Measurements from ENCODE around the gene C2orf81. TPM values are rescaled to one million over a fixed set of nuclear protein-coding genes. Genes with fewer than 3 reads are reported as not detected.
A peak's percentile ranks its signal among the peaks of the same experiment; 100 is the strongest.
"Not testable (repeated sequence)": the region's sequence is repeated elsewhere in the genome, so short reads cannot be mapped to it uniquely, and the experiment has no call there.

C2orf81 gene
- total RNA-seq, 1 donor from 2014 or later = 1.5 TPM

DNA sequence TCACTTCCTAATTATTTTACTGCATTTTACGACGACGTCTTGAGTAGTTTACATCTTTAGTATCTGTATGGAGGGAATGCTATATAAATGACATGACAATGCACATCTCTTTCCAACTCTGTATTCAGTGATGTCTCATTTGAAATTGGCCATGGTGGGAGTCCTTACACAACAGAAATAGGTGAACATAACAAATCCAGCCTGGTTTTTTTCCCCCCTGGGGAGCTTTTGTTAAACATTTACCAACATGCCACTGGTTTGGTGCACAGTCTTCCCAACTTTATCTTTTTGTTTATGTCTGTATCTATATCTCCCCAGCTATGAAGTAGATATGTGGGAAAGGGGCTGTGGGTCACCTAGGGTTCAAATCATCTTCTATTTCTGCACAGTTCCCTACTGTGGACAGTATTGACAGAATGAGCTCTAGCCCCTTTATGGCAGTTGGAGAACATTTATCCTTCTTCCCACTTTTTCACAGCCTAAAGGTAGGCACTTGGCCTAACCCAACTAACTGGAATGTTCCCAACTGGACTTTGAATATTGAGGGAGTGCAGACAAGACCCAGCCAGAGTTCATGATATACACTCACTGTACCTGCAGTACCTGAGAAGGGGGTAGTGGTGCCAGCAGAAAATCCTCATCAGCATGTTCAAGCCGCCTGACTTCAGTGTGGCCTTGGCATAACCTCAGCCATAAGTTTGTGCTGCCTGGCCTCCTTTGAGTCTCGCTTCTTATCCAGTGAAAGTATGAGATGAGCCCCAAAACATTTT, 26.0 kb upstream of the C2orf81 start:
- no peaks in the 10 kb centered on the region for H3K36me3 Mint-ChIP-seq (ENCODE audit: low read depth)
- H3K4me3 Mint-ChIP-seq (ENCODE audit: unreplicated experiment) = no peak overlapping the region
- H3K27me3 Mint-ChIP-seq (ENCODE audit: low read depth) = peaks cover 9% of the 10 kb centered on the region
- H3K9me3 Mint-ChIP-seq (ENCODE audit: low read depth) = no peaks in the 10 kb centered on the region
- H3K27ac Mint-ChIP-seq (ENCODE audit: unreplicated experiment) = no peak overlapping the region
- H3K4me1 Mint-ChIP-seq (ENCODE audit: low read depth) = peaks cover 14% of the 10 kb centered on the region
- TF ChIP-seq, protein P1, sequence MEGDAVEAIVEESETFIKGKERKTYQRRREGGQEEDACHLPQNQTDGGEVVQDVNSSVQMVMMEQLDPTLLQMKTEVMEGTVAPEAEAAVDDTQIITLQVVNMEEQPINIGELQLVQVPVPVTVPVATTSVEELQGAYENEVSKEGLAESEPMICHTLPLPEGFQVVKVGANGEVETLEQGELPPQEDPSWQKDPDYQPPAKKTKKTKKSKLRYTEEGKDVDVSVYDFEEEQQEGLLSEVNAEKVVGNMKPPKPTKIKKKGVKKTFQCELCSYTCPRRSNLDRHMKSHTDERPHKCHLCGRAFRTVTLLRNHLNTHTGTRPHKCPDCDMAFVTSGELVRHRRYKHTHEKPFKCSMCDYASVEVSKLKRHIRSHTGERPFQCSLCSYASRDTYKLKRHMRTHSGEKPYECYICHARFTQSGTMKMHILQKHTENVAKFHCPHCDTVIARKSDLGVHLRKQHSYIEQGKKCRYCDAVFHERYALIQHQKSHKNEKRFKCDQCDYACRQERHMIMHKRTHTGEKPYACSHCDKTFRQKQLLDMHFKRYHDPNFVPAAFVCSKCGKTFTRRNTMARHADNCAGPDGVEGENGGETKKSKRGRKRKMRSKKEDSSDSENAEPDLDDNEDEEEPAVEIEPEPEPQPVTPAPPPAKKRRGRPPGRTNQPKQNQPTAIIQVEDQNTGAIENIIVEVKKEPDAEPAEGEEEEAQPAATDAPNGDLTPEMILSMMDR (IDR thresholded peaks at IDR 0.05) = no peak
- DNase-seq (ENCODE audit: low spot score) = no peak

DNA sequence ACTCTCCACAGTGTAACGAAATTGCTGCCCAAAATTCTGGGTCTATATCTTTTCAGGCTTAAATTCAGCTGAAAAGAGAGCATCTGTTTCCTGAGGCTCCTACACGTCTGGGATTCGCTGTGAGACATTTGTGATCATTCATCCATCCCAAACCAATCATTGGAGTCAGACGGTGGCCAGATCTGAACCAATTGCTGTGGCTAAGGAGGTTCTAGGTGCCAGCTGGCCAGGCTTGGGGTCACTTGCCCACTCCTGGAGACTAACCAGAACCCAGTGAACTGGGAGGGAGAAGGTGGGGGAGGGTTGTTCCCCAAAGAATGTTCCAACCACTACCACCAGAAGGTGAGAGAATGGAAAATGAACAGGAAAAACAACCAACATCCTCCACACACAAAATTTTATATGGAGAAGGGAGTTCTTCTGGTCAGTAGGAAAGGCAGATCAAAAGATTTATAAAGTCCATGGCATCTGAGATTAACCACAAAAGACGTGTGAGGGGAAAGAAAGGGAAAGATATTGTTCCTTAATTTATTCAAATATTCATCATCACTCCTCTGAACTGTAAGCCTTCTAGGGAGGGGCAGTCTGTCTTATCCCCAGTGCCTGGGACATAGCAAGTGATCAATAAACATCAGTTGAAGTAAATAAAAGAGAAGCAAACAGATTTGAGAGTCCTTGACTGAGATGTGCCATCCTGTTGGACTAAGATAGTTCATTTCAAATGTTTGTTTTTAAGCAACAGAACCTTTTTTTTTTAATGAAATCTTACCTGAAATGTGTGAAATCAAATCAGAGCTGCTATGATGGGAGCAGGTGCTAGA, 23.3 kb upstream of the C2orf81 start:
- no peak overlapping the region for H3K4me3 Mint-ChIP-seq (ENCODE audit: unreplicated experiment)

DNA sequence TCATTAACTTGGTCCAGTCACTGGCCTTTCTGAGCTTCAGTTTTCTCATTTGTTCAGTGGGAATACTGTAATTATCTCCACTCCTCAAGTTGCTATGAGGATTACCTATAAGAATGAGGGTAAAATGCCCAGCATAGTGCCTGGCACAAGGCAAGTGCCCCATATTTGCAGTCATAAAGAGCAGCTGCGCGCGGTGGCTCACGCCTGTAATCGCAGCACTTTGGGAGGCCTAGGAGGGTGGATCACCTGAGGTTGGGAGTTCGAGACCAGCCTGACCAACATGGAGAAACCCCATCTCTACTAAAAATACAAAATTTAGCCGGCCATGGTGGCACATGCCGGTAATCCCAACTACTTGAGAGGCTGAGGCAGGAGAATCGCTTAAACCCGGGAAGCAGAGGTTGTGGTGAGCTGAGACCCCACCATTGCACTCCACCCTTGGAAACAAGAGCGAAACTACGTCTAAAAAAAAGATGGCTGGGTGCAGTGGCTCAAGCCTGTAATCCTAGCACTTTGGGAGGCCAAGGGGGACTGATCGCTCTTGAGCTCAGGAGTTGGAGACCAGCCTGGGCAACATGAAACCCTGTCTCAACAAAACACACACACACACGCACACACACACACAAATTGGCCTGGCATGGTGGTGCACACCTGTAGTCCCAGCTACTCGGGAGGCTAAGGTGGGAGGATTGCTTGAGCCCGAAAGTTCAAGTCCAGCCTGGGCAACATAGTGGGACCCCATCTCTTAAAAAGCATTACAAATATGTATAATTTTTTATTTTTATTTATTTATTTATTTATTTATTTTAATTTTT, 21.3 kb upstream of the C2orf81 start:
- H3K27ac Mint-ChIP-seq (ENCODE audit: unreplicated experiment); H3K36me3 Mint-ChIP-seq (ENCODE audit: low read depth); H3K27me3 Mint-ChIP-seq (ENCODE audit: low read depth); H3K9me3 Mint-ChIP-seq (ENCODE audit: low read depth); DNase-seq (ENCODE audit: low spot score): not testable (repeated sequence)
- peaks cover 46% of the 10 kb centered on the region for H3K4me1 Mint-ChIP-seq (ENCODE audit: low read depth)
- H3K4me3 Mint-ChIP-seq (ENCODE audit: unreplicated experiment) = peak overlapping the region; percentile 41

More for the DNA sequence above, 23.3 kb upstream of the C2orf81 start:
- no peak for DNase-seq (ENCODE audit: low spot score)
- Mint-ChIP-seq H3K27me3 (ENCODE audit: low read depth) (peaks cover 8% of the 10 kb centered on the region), H3K27ac (ENCODE audit: unreplicated experiment) (no peak overlapping the region), H3K9me3 (ENCODE audit: low read depth) (no peaks in the 10 kb centered on the region), H3K36me3 (ENCODE audit: low read depth) (no peaks in the 10 kb centered on the region), H3K4me1 (ENCODE audit: low read depth) (peaks cover 25% of the 10 kb centered on the region)
- TF ChIP-seq, protein P1 (IDR thresholded peaks at IDR 0.05) = no peak

DNA sequence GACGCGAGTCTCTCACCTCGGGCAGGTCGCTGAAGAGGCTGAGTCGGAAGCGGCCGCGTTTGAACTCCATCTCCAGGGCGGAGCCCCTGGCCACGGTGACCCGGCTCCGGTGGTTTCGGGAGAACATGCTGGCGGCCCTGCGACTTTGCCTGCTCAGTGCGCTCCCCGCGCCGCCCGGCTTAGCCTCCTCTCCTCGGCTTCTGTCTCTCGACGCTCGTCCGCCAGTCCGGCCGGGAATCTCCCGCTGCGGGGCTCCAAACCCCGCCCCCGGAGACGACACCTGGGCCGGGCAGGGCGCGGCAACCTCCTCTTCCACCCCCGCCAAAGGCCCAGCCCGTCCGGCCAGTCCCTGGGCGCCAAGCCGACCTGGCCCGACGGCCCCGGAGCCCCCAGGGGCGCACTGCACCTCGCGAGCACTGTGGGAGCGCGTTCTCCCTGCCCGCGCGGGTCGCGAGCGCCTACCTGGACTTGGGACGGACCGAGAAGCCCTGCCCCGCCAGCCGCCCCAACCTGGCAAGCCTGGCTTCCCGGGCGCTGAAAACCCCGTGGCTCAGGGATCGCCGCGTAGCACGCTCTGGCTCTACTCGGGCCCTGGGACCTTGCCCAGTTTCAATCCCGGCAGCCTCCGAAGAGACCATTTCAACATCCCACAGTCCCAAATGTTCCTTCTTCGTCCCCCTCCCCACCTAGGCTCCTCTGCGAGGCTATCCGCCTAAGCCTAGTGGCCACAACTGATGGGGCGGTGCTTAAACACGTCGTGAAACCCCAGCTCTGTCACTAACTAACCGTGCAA, 20.5 kb upstream of the C2orf81 start, which contains the start of gene RTKN:
TSS of gene RTKN (minus strand) at position 248 of the 793 bp plus-strand sequence. CDS start at position 127, 121 bp downstream.
- Mint-ChIP-seq H3K9me3 (ENCODE audit: low read depth) (no peaks in the 10 kb centered on the region), H3K27me3 (ENCODE audit: low read depth) (peaks cover 4% of the 10 kb centered on the region), H3K4me1 (ENCODE audit: low read depth) (peaks cover 54% of the 10 kb centered on the region), H3K4me3 (ENCODE audit: unreplicated experiment) (peak within 1 kb of the TSS; percentile 87), H3K27ac (ENCODE audit: unreplicated experiment) (peak within 1 kb of the TSS; percentile 82), H3K36me3 (ENCODE audit: low read depth) (no peaks in the 10 kb centered on the region)
- TF ChIP-seq, protein P1 (IDR thresholded peaks at IDR 0.05) = no peak
- no peak for DNase-seq (ENCODE audit: low spot score)

DNA sequence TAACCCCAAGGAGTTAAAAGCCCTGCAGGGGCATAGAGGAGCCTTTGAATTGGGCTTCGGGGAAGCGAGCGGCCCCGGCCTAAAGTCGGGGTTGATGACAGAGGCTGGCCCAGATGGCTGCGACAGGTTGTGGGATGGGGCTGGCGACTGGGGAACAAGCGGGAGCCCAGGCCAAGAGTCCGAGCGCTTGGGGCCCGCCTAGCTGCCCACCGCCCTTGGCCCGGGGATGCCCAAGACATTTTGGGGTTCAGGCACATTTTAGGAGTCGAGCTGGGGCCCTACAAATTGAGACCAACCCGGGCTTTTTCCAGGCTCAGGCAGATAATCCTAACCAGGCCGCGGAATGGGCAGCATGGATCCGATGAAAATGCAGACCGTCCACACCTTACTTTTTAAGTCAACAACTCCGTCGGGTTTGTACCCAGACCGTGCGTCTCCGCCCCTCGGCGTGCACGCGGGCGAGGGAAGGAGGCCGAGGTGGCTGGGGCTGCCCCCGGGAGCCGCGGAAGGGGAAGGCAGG, 19.8 kb upstream of the C2orf81 start:
- peaks cover 4% of the 10 kb centered on the region for H3K27me3 Mint-ChIP-seq (ENCODE audit: low read depth)
- H3K27ac Mint-ChIP-seq (ENCODE audit: unreplicated experiment) = peak overlapping the region; percentile 22
- no peaks in the 10 kb centered on the region for H3K36me3 Mint-ChIP-seq (ENCODE audit: low read depth)
- H3K9me3 Mint-ChIP-seq (ENCODE audit: low read depth) = no peaks in the 10 kb centered on the region
- no peak for DNase-seq (ENCODE audit: low spot score)
- TF ChIP-seq, protein P1 (IDR thresholded peaks at IDR 0.05) = no peak
- H3K4me1 Mint-ChIP-seq (ENCODE audit: low read depth) = peaks cover 57% of the 10 kb centered on the region
- H3K4me3 Mint-ChIP-seq (ENCODE audit: unreplicated experiment) = peak overlapping the region; percentile 87
